GM18517 (cell line): ENCODE results near the gene ICAM4.
"Not testable (repeated sequence)": the region's sequence is repeated elsewhere in the genome, so short reads cannot be mapped to it uniquely, and the experiment has no call there.

Source experiments
- ATAC-seq: cut with Tn5 transposase; IDR thresholded peaks from one replicate; pipeline ENCODE4 v1.9.1; 2021; ENCODE audit warnings: mild to moderate bottlenecking, moderate library complexity; ENCODE audit not compliant: unreplicated experiment

The ICAM4 gene

GRCh38 chr19:10336725-10337124 is 50.0 kb downstream of the ICAM4 start:
- not testable (repeated sequence) for ATAC-seq
